H1 (cell line): ENCODE results near the gene WLS. TPM values are rescaled to one million over a fixed set of nuclear protein-coding genes. Genes with fewer than 3 reads are reported as not detected.

Experiments used
- CTCF ChIA-PET: fragments of 300-600 bp; sonication (Branson Sonifier 250); formaldehyde crosslinking; loops from one replicate; lab custom pipeline; 2021; ENCODE audit not compliant: partially characterized antibody; lab: Charles Lee
- POLR2A ChIA-PET: fragments of 300-600 bp; sonication (Branson Sonifier 250); formaldehyde crosslinking; loops from one replicate; lab custom pipeline; 2021; ENCODE audit warnings: inconsistent platforms; ENCODE audit not compliant: partially characterized antibody; lab: Charles Lee
- DNase-seq, 2 experiments: peaks; one replicate each; pipeline versions ENCODE4 v3.0.0 to v3.0.0-alpha.2; 2010 to 2022; ENCODE audit warnings: low spot score in 2 of 2, low read depth in 1 of 2, mixed read lengths in 1 of 2
- FAIRE-seq: peaks from 2 replicates; lab custom pipeline; 2011; peaks lifted over from hg19 to GRCh38; lab: Jason Lieb, UNC
- H2AFZ ChIP-seq: 2 replicates; pipeline ENCODE4 v1.8.1; 2012; ENCODE audit warnings: low read length, inconsistent platforms
- H2AK5ac ChIP-seq: 2 replicates; pipeline ENCODE4 v1.6.1; 2013; ENCODE audit warnings: low read depth, low read length
- H2BK120ac ChIP-seq: replicated peaks from 2 replicates; pipeline ENCODE3; 2013; ENCODE audit warnings: low read depth, low read length, inconsistent platforms
- H2BK12ac ChIP-seq: 2 replicates; pipeline ENCODE4 v1.6.1; 2013; ENCODE audit warnings: low read depth, low read length
- H2BK15ac ChIP-seq: 2 replicates; pipeline ENCODE4 v1.6.1; 2013; ENCODE audit warnings: low read length
- H2BK20ac ChIP-seq: 2 replicates; pipeline ENCODE4 v1.6.1; 2013; ENCODE audit warnings: low read length
- H2BK5ac ChIP-seq: 2 replicates; pipeline ENCODE4 v1.6.1; 2013; ENCODE audit warnings: low read depth, low read length
- H3K14ac ChIP-seq: 2 replicates; pipeline ENCODE4 v1.6.1; 2013; ENCODE audit warnings: inconsistent platforms; ENCODE audit not compliant: insufficient read length
- H3K18ac ChIP-seq: 2 replicates; pipeline ENCODE4 v1.6.1; 2013; ENCODE audit warnings: low read length; ENCODE audit errors: extremely low read depth
- H3K23ac ChIP-seq: 2 replicates; pipeline ENCODE4 v1.6.1; 2013; ENCODE audit warnings: inconsistent platforms; ENCODE audit not compliant: insufficient read length
- H3K23me2 ChIP-seq: 2 replicates; pipeline ENCODE4 v1.6.1; 2013; ENCODE audit warnings: low read depth, low read length
- H3K27ac ChIP-seq: 2 replicates; pipeline ENCODE4 v1.6.1; 2011; ENCODE audit warnings: low read depth, low read length, inconsistent platforms
- H3K27me3 ChIP-seq, 4 experiments: replicated peaks in 1 of 4; 1 replicate in 1 of 4; 2 replicates in 3 of 4; pipeline versions ENCODE4 v1.6.1 to v1.8.1; 2011 to 2013; ENCODE audit warnings: low read length in 3 of 4, mild to moderate bottlenecking in 3 of 4, inconsistent platforms in 2 of 4, mixed read lengths in 2 of 4, moderate library complexity in 1 of 4; ENCODE audit not compliant: control insufficient read depth in 3 of 4, insufficient read depth in 3 of 4; ENCODE audit errors: extremely low read depth in 1 of 4
- H3K36me3 ChIP-seq, 4 experiments: 2 replicates each; pipeline versions ENCODE4 v1.6.1 to v1.8.1; 2011 to 2013; ENCODE audit warnings: mild to moderate bottlenecking in 4 of 4, low read length in 3 of 4, moderate library complexity in 2 of 4, control low read depth in 1 of 4, inconsistent platforms in 1 of 4; ENCODE audit not compliant: insufficient read depth in 4 of 4, control insufficient read depth in 2 of 4
- H3K4ac ChIP-seq: replicated peaks from 2 replicates; pipeline ENCODE3; 2013; ENCODE audit warnings: low read length, low read depth, mixed read lengths, inconsistent platforms; ENCODE audit not compliant: insufficient read length
- H3K4me1 ChIP-seq, 4 experiments: replicated peaks in 1 of 4; 1 replicate in 1 of 4; 2 replicates in 3 of 4; pipeline versions ENCODE4 v1.6.1 to v1.8.1; 2011 to 2013; ENCODE audit warnings: low read length in 3 of 4, inconsistent platforms in 2 of 4, mixed read lengths in 1 of 4; ENCODE audit not compliant: insufficient read depth in 4 of 4, control insufficient read depth in 3 of 4
- H3K4me2 ChIP-seq, 2 experiments: 2 replicates each; pipeline versions ENCODE4 v1.6.1 to v1.8.1; 2011 to 2013; ENCODE audit warnings: low read depth in 2 of 2, low read length in 2 of 2, control low read depth in 1 of 2, inconsistent platforms in 1 of 2, mild to moderate bottlenecking in 1 of 2; ENCODE audit not compliant: insufficient read depth in 1 of 2
- H3K4me3 ChIP-seq, 4 experiments: fragments of 200-600, 300-600 bp in 1 of 4; sonication (generic), shearing (Covaris generic), sonication (Bioruptor Twin) in 1 of 4; 2 replicates each; pipeline versions ENCODE4 v1.5.1 to v1.8.1; 2011 to 2016; ENCODE audit warnings: low read length in 4 of 4, low read depth in 3 of 4, control low read depth in 2 of 4, inconsistent platforms in 2 of 4, mild to moderate bottlenecking in 2 of 4, mixed read lengths in 1 of 4, moderate library complexity in 1 of 4; ENCODE audit not compliant: insufficient read depth in 2 of 4; ENCODE audit errors: extremely low read depth in 1 of 4
- H3K56ac ChIP-seq: replicated peaks from 2 replicates; pipeline ENCODE3; 2013; ENCODE audit warnings: low read depth, mild to moderate bottlenecking, mixed read lengths, low read length, inconsistent platforms; ENCODE audit not compliant: insufficient read length
- H3K79me1 ChIP-seq: 2 replicates; pipeline ENCODE4 v1.6.1; 2013; ENCODE audit warnings: low read depth, low read length, control low read depth
- H3K79me2 ChIP-seq, 2 experiments: 2 replicates each; pipeline versions ENCODE4 v1.6.1 to v1.8.1; 2012 to 2013; ENCODE audit warnings: low read length in 2 of 2, mild to moderate bottlenecking in 2 of 2, inconsistent platforms in 1 of 2; ENCODE audit not compliant: insufficient read depth in 2 of 2, control insufficient read depth in 1 of 2
- H3K9ac ChIP-seq, 4 experiments: replicated peaks in 1 of 4; 1 replicate in 1 of 4; 2 replicates in 3 of 4; pipeline versions ENCODE4 v1.6.1 to v1.8.1; 2011 to 2013; ENCODE audit warnings: low read depth in 3 of 4, low read length in 3 of 4, control low read depth in 2 of 4, mild to moderate bottlenecking in 2 of 4, moderate library complexity in 2 of 4, inconsistent platforms in 1 of 4; ENCODE audit errors: extremely low read depth in 1 of 4
- H3K9me3 ChIP-seq, 2 experiments: 2 replicates each; pipeline versions ENCODE4 v1.6.1 to v1.8.1; 2012 to 2013; ENCODE audit warnings: mild to moderate bottlenecking in 2 of 2, moderate library complexity in 2 of 2, control low read depth in 1 of 2, inconsistent platforms in 1 of 2, low read depth in 1 of 2, low read length in 1 of 2, mixed read lengths in 1 of 2; ENCODE audit not compliant: insufficient read depth in 2 of 2
- H4K20me1 ChIP-seq, 2 experiments: replicated peaks in 1 of 2; 2 replicates each; pipeline versions ENCODE3 to v1.8.1; 2011 to 2013; ENCODE audit warnings: inconsistent platforms in 2 of 2, low read length in 2 of 2, mild to moderate bottlenecking in 1 of 2; ENCODE audit not compliant: insufficient read depth in 2 of 2, control insufficient read depth in 1 of 2
- H4K5ac ChIP-seq: 2 replicates; pipeline ENCODE4 v1.6.1; 2013; ENCODE audit warnings: low read length, low read depth, mixed read lengths, inconsistent platforms; ENCODE audit not compliant: insufficient read length
- H4K8ac ChIP-seq: 2 replicates; pipeline ENCODE4 v1.8.0; 2013; ENCODE audit warnings: mild to moderate bottlenecking, moderate library complexity, low read length, inconsistent platforms; ENCODE audit not compliant: insufficient read depth; ENCODE audit errors: extremely low read depth
- H4K91ac ChIP-seq: replicated peaks from 2 replicates; pipeline ENCODE3; 2013; ENCODE audit warnings: low read length, mixed read lengths, inconsistent platforms; ENCODE audit not compliant: insufficient read length
- BRCA1 ChIP-seq: IDR thresholded peaks from 2 replicates; pipeline ENCODE4 v1.6.1; 2012; ENCODE audit warnings: low read depth, low read length, improper control_type of control experiment
- GTF2F1 ChIP-seq: IDR thresholded peaks from 2 replicates; pipeline ENCODE4 v1.6.1; 2012; ENCODE audit warnings: low read depth, low read length, improper control_type of control experiment, borderline replicate concordance
- KDM5A ChIP-seq: fragments of 200-600 bp; IDR thresholded peaks from 2 replicates; pipeline ENCODE4 v1.7.1; 2012; ENCODE audit warnings: mild to moderate bottlenecking, low read length, inconsistent platforms, mixed read lengths
- PHF8 ChIP-seq: fragments of 200-600 bp; sonication (generic); conservative IDR thresholded peaks from 2 replicates; pipeline ENCODE4 v1.7.1; 2012; ENCODE audit warnings: low read depth, mild to moderate bottlenecking, inconsistent platforms, low read length, moderate library complexity
- POLR2AphosphoS5 ChIP-seq: IDR thresholded peaks from 2 replicates; pipeline ENCODE4 v1.6.1; 2011; ENCODE audit warnings: low read depth, low read length
- TAF1 ChIP-seq: IDR thresholded peaks from 2 replicates; pipeline ENCODE4 v1.6.1; 2011; ENCODE audit warnings: mild to moderate bottlenecking, low read depth, low read length
- TAF7 ChIP-seq: optimal IDR thresholded peaks from 2 replicates; pipeline ENCODE3; 2011; ENCODE audit warnings: low read depth, mild to moderate bottlenecking, inconsistent platforms, low read length, moderate library complexity, borderline replicate concordance
- ZNF274 ChIP-seq: IDR thresholded peaks from 2 replicates; pipeline ENCODE4 v1.7.0; 2012; ENCODE audit warnings: low read length, borderline replicate concordance; ENCODE audit errors: extremely low read depth
- WGBS, 2 experiments: shearing (Covaris generic) in 1 of 2; methylation state at CpG; one replicate each; pipeline versions ENCODE4 v1.1.6 to v1.1.7; 2013 to 2015; ENCODE audit warnings: low lambda C conversion rate in 2 of 2, mixed read lengths in 2 of 2, inconsistent platforms in 1 of 2, low coverage in 1 of 2, missing lambda C conversion rate in 1 of 2; ENCODE audit not compliant: insufficient replicate concordance in 2 of 2, insufficient coverage in 1 of 2, insufficient read length in 1 of 2; ENCODE audit errors: extremely low coverage in 1 of 2, missing lambda C conversion rate in 1 of 2; 5-methylcytosine and 5-hydroxymethylcytosine counted together
- polyA plus RNA-seq, 7 experiments: library from polyadenylated mRNA; depleted of rRNA in 3 of 7; stranded (reverse) in 5 of 7; unstranded in 2 of 7; fragments of >200 nt in 5 of 7; fragments of 200-250 nt in 2 of 7; gene quantifications; 1 replicate in 5 of 7; 2 replicates in 1 of 7; 4 replicates in 1 of 7; pipeline versions ENCODE4 v1.2.1 to v1.2.3, GENCODE V29; 2011 to 2013; ENCODE audit warnings: missing spikeins in 2 of 7, mixed read lengths in 2 of 7
- total RNA-seq: library from RNA; stranded (reverse); fragmentation: NEBNext Ultra II Directional; extraction: Animal tissue kit (Norgen Biotek cat#: 25700); gene quantifications from 2 replicates; pipeline ENCODE4 v1.2.1, GENCODE V29; 2021
- TF ChIP-seq, protein P1 (sequence below): IDR thresholded peaks from 2 replicates; pipeline ENCODE4 v1.6.1; 2012; ENCODE audit warnings: low read length, inconsistent platforms

Gene WLS
- total and polyA plus RNA-seq, 2 of the 8 experiments (the other 6 are each of a cell fraction or from before 2014, with no cell fraction given), result 1.2 to 2.7 TPM

DNA sequence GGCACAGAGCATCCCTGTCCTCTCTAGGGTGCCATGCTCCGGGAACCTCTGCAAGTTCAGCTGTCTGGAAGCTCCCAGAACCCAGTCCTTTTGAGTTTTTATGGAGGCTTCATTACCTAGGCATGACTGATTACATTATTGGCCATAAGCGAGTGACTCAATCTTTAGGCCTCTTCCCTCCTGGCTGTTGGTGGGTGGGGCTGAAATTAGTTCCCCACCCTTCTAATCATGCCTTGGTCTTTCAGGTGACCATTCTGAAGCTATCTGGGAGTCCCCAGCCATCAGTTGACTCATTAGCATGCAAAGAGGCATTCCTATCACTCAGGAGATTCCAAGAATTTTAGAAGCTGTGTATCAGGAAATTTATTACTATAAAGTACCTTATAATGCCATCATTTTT lies 46.6 kb downstream of the WLS start:
- Histone ChIP-seq H2BK5ac (no peak overlapping the region), H3K79me1 (no peaks in the 10 kb centered on the region), H3K4me1 (no peaks in the 10 kb centered on the region), H3K79me2 (no peaks in the 10 kb centered on the region), H3K18ac (no peak overlapping the region), H3K14ac (no peak overlapping the region), H3K56ac (no peak overlapping the region), H2BK15ac (no peak overlapping the region), H4K20me1 (no peaks in the 10 kb centered on the region), H3K27ac (no peak overlapping the region), H4K91ac (no peak overlapping the region), H3K4me2 (no peak overlapping the region), H3K27me3 (no peaks in the 10 kb centered on the region), H3K23ac (no peak overlapping the region), H2AK5ac (no peak overlapping the region), H2BK120ac (no peak overlapping the region), H2AFZ (no peak overlapping the region), H3K23me2 (no peaks in the 10 kb centered on the region), H3K4ac (no peak overlapping the region), H3K36me3 (no peaks in the 10 kb centered on the region), H3K9me3 (peaks cover 3 to 5% of the 10 kb centered on the region in 2 experiments; a peak in 1 of 4 replicates), H2BK20ac (no peak overlapping the region), H3K4me3 (no peak overlapping the region), H2BK12ac (no peak overlapping the region), H4K5ac (no peak overlapping the region), H4K8ac (no peak overlapping the region), H3K9ac (no peak overlapping the region)
- WGBS, 2 experiments, result 87% methylated on average over 2 of the region's 2 CpGs; no CpG with 5 or more reads in 1 of the 2 experiments
- ChIA-PET POLR2A (no interaction called here), CTCF (no interaction called here)
- DNase-seq, result no peak
- no peak for FAIRE-seq
- TF ChIP-seq TAF1 (no peak), KDM5A (no peak), ZNF274 (no peak), TAF7 (no peak), PHF8 (no peak), GTF2F1 (no peak), POLR2AphosphoS5 (no peak), BRCA1 (no peak)
- TF ChIP-seq, protein P1, sequence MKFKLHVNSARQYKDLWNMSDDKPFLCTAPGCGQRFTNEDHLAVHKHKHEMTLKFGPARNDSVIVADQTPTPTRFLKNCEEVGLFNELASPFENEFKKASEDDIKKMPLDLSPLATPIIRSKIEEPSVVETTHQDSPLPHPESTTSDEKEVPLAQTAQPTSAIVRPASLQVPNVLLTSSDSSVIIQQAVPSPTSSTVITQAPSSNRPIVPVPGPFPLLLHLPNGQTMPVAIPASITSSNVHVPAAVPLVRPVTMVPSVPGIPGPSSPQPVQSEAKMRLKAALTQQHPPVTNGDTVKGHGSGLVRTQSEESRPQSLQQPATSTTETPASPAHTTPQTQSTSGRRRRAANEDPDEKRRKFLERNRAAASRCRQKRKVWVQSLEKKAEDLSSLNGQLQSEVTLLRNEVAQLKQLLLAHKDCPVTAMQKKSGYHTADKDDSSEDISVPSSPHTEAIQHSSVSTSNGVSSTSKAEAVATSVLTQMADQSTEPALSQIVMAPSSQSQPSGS, result no peak
